ENCODE data around the gene DEPDC4.

The DEPDC4 gene

GRCh38 chr12:100213016-100213891, 53.6 kb downstream of the DEPDC4 start:
- no peak for DNase-seq (ENCODE audit: low read depth)

DNA sequence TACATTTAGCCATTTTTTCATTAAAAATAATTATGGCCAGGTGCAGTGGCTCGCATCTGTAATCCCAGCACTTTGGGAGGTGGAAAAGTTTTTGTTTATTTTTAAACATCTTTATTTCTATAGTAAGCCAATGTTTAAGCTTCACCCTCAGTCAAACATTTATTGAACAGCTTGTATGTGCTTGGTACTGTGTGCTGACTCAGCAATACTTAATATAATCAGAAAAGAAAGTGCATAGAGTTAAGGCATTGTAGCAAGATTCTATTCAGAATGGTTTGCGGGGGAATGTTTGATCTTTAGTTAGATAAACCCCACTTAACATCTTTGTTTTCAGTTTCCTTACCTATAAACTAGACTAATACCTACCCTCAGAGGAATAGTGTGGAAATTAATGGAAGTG, 55.2 kb downstream of the DEPDC4 start:
- DNase-seq (ENCODE audit: low read depth) = no peak

GRCh38 chr12:100208834-100209233, 58.0 kb downstream of the DEPDC4 start:
- DNase-seq (ENCODE audit: low read depth) = no peak

DNA sequence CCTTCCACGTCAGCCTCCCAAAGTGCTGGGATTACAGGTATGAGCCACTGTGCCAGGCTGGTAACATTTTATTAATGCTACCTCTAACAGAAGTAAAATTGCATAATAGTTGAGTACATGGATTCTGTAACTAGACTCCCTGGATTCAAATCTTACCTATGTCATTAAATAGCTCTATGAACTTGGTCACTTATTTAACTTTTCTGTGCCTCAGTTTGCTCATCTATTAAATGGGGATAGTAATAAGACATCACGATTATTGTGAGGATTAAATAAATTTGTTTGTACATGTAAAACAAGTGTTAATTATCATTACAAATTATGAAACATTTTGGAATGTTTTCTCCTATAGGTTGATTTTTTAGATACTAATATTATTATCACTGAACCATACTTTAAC, 59.6 kb downstream of the DEPDC4 start:
- DNase-seq (ENCODE audit: low read depth) = no peak

DNA sequence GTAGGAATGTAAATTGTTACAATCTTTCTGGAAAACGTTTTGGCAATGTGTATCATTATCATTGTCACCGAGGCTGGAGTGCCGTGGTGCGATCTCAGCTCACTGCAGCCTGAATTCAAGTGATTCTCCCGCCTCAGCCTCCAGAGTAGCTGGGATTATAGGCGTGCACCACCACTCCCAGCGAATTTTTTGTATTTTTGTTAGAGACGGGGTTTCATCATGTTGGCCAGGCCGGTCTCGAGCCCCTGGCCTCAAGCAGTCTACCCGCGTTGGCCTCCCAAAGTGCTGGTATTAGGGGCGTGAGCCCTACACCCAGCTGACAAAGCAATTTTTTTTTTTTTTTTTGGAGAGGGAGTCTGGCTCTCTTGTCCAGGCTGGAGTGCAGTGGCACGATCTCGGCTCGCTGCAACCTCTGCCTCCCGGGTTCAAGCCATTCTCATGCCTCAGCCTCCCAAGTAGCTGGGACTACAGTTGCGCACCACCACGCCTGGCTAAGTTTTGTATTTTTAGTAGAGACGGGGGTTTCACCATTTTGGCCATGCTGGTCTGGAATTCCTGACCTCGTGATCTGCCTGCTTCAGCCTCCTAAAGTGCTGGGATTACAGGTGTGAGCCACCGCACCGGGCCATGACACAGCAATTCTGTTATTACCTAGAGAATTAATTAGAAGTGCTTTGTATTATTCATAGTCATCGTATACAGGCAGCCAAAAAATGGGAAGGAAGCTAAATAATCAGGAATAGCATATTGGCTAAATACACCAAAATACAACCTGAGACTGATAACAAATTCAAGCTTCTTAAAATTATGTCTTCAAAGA, 65.1 kb downstream of the DEPDC4 start:
- no peak for DNase-seq (ENCODE audit: low read depth)

- peak; percentile 81 for DNase-seq (ENCODE audit: low read depth)
These were observed 66.3 kb downstream of the DEPDC4 start, which contains the start of gene ACTR6 for GRCh38 chr12:100200463-100201181. Gene ACTR6 (plus strand): TSS chr12:100200815. CDS start chr12:100200852, 37 bp downstream.

DNA sequence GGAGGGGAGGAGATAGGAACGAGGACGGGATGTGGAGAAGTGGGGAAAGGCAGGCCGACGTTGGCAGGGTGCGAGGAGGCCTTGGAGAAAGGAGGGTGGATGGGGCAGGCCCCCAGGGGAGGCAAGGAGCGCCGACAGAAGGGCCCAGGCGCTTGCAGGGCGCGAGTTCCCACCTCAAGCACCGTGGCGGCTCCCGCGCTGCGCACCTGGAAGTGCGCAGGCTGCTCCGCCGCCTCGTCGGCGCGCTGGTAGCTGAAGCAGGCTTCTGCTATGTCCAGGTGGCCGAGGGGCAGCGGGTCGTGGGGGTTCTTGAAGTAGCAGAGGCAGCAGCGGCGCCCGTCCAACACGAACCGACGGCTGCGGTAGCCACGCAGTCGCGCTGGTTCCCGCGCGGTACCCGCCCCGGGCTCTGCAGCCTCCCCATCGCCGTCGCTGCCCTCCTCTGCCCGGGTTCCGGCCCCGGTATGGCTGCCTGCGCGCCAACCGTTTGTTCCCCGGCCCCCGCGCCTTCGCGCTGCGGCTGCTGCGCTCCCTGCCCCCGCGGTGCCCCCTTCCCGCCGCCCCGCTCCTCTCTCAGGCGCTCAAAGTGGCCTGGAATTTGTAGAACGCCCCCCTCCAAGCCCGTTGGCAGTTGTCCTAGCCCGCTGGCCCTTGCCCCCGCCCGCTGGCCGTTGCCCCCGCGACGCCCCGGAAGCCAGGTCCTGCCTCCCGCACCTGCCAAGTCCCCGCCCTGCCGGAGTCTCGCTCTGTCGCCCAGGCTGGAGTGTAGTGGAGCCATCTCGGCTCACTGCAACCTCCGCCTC, 67.3 kb downstream of the DEPDC4 start:
- DNase-seq (ENCODE audit: low read depth) = no peak

DNA sequence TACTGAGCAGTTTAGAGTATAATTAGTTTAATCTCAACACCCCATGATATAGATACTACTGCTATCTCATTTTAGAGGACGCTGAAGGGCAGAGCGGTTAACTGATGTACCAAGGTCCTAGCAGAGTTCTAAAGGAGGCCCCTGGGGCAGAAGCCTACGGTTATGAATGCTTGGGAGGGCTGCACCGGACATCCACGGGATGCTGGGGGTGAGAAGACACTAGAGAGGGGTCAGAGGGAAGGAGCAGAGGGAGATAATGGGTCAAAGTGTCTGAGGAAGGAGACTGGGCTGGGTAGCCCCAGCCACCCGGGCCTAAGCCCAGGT, 67.9 kb downstream of the DEPDC4 start:
- no peak for DNase-seq (ENCODE audit: low read depth)

GRCh38 chr12:100197486-100197885, 69.4 kb downstream of the DEPDC4 start:
- no peak for DNase-seq (ENCODE audit: low read depth)

DNA sequence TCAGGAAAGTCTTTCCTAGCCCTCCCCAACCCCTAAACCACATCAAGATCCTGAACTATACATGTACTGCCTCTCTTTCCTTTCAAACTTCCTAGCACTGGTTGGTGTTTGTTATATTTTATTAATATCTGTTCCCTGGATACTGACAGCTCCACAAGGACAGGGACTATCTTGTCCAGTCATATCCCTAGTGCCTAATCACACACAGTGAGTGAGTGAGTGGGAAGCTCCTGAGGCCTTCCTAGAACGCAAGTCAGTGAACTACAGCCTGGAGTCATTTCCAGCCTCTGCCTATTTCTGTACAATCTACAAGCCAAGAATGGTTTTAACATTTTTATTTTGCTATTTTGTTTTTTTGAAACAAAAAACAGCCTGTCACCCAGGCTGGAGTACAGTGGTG, 73.8 kb downstream of the DEPDC4 start:
- no peak for DNase-seq (ENCODE audit: low read depth)

Measured in CMK (cell line).